Measurements from ENCODE around the gene POTEH.
"Not testable (repeated sequence)": the region's sequence is repeated elsewhere in the genome, so short reads cannot be mapped to it uniquely, and the experiment has no call there.

POTEH gene

GRCh38 chr22:15738157-15738908 is 48.5 kb downstream of the POTEH start:
- not testable (repeated sequence) for DNase-seq

DNA sequence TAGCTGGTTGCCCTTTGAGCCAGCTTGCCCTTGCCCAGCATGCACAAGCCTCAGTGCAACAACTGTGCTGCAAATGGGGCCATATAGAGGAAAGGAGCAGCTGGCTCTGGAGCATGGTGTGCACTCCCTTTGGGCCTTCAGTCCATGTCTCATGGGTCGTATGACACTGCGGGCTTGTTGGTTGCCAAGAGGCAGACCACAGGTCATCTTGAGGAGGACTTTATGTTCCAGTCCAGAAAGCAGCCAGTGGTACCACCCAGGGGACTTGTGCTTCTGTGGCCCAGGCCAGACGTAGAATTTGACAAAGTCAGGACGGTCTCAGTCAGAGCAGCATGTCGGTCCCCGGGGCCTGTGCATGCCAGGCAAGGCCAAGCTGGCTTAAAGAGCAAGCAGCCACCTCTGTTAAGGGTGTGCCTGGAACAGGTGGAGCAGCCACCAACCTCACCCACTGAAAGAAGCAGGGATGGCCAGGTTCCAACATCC is 49.1 kb downstream of the POTEH start:
- not testable (repeated sequence) for DNase-seq

DNA sequence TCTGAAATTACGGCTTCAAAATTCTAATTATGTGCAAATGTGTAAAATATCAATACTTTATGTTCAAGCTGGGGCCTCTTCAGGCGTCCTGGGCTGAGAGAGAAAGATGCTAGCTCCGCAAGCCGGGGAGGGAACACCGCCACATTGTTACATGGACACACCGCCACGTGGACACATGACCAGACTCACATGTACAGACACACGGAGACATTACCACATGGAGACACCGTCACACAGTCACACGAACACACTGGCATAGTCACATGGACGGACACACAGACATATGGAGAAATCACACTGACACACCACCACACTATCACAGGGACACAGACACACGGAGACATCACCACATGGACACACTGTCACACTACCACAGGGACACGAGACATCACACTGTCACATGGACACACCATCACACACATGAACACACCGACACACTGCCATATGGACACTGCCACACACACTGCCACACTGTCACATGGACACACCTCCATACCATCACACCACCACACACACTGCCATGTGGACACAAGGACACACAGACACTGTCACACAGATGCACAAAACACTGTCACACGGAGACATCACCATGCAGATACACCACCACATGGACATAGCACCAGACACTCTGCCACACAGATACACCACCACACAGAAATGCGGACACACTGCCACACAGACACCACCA is 58.0 kb downstream of the POTEH start:
- not testable (repeated sequence) for DNase-seq

- DNase-seq: not testable (repeated sequence)
Observed at GRCh38 chr22:15749181-15749970, 59.5 kb downstream of the POTEH start.

DNA sequence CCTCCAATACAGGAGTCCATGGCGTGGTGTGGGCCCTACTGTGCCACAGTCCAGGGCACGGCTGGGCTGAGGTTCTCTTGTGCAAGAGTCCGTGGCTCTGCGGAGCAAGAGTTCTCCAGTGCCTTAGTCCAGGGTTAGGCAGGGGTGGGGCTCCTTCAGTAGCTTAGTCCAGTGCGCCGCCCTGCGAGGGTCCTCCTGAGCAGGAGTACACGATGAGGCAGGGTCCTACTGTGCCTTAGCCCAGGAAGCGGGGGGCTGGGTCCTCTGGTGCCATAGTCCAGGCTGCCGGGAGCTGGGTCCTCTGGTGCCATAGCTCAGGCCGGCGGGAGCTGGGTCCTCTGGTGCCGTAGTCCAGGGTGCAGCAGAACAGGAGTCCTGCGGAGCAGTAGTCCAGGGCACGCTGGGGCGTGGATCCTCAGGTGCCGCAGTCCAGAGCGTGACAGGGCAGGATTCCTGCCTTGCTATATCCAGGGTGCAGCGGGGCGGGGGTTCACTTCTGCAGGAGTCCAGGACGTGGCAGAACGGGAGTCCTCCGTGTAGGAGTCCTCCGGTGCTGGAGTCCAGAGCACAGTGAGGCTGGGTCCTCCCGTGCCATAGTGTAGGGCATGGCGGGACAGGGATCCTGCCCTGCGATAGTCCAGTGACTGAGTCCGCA is 69.7 kb downstream of the POTEH start:
- DNase-seq: not testable (repeated sequence)

- DNase-seq: not testable (repeated sequence)
Observed at GRCh38 chr22:15760388-15761150, 70.7 kb downstream of the POTEH start.

DNA sequence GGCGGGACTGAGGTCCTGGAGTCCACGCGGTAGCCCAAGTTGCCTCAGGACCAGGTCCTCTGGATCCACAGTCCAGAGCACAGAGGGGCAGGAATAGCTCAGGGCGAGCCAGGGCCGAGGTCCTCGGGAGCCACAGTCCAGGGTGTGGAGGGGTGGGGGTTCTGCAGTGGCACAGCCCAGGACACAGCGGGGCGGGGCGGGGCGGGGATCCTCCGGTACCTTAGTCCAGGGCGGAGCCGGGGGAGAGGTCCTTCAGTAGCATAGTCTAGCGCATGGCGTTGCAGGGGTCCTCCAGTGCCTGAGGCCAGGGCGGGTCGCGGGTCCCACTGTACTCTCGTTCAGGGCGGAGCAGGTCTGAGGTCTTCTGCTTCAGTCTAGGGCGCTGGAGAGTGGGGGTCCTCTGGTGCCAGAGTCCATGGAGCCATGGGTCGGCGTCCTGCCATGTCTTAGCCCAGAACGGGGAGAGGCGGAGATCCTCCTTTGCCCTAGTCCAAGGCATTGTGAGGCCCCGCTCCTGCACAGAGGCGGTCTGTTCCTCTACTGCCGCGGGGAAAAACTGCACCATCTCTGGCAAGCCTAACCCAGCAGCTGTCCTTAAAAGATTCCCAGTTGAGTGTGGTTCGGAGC is 71.4 kb downstream of the POTEH start:
- not testable (repeated sequence) for DNase-seq

- not testable (repeated sequence) for DNase-seq
Observed at GRCh38 chr22:15763559-15763958, 73.7 kb downstream of the POTEH start.

Data from NCI-H69 (cell line).